LNCaP clone FGC (cell line): ENCODE results near the gene PDE8A.

ENCODE experiments used
- DNase-seq: peaks from one replicate; pipeline ENCODE4 v3.0.0-alpha.2; 2011; ENCODE audit warnings: low read depth
- H3K4me3 ChIP-seq: 2 replicates; pipeline ENCODE4 v1.5.1; 2011; ENCODE audit warnings: mild to moderate bottlenecking, low read depth, low read length, control low read depth
- TF ChIP-seq, protein P1 (sequence below): IDR thresholded peaks from 2 replicates; pipeline ENCODE4 v1.5.1; 2012; ENCODE audit warnings: mild to moderate bottlenecking; ENCODE audit not compliant: control insufficient read depth, insufficient read depth; ENCODE audit errors: extremely low read depth

The PDE8A gene

DNA sequence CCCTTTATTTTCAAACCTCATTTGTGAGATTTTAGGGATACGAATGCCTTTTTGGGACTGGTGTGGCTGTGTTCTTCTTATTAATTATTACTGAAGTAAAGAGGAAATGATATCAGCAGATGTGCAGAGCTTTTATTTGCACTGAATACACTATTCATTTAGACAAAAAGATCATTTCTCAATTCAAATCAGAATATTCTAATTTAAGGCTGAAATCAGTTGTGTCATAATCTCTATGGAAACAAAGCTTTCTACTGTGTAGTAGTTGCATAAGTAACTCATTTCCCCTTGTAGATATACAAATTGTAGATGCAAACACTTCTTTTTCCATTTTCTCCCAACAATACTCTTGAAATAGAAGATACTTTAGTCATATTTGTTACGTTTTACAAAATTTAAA lies 56.0 kb downstream of the PDE8A start:
- TF ChIP-seq, protein P1, sequence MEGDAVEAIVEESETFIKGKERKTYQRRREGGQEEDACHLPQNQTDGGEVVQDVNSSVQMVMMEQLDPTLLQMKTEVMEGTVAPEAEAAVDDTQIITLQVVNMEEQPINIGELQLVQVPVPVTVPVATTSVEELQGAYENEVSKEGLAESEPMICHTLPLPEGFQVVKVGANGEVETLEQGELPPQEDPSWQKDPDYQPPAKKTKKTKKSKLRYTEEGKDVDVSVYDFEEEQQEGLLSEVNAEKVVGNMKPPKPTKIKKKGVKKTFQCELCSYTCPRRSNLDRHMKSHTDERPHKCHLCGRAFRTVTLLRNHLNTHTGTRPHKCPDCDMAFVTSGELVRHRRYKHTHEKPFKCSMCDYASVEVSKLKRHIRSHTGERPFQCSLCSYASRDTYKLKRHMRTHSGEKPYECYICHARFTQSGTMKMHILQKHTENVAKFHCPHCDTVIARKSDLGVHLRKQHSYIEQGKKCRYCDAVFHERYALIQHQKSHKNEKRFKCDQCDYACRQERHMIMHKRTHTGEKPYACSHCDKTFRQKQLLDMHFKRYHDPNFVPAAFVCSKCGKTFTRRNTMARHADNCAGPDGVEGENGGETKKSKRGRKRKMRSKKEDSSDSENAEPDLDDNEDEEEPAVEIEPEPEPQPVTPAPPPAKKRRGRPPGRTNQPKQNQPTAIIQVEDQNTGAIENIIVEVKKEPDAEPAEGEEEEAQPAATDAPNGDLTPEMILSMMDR: no peak
- DNase-seq: no peak
- H3K4me3 ChIP-seq: no peak overlapping the region

DNA sequence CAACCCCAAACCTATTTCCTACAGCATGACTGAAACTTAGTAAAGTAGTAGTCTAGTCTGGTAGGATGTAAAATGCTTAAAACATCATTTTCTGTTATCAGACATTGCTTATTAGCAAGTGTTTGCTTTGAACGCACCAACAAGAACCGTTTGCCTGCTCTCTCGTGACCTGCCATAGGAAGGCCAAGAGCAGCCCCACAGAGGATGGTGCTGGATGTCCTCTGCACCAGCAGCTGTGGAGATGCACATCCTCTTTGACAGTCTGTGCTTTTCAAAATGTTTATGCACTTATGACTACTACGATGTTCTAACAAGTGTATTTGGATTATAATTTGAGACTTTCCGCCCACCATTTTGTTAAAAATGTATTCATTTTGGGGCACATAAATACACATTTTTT lies 59.6 kb downstream of the PDE8A start:
- TF ChIP-seq, protein P1: no peak
- no peak for DNase-seq
- no peak overlapping the region for H3K4me3 ChIP-seq

DNA sequence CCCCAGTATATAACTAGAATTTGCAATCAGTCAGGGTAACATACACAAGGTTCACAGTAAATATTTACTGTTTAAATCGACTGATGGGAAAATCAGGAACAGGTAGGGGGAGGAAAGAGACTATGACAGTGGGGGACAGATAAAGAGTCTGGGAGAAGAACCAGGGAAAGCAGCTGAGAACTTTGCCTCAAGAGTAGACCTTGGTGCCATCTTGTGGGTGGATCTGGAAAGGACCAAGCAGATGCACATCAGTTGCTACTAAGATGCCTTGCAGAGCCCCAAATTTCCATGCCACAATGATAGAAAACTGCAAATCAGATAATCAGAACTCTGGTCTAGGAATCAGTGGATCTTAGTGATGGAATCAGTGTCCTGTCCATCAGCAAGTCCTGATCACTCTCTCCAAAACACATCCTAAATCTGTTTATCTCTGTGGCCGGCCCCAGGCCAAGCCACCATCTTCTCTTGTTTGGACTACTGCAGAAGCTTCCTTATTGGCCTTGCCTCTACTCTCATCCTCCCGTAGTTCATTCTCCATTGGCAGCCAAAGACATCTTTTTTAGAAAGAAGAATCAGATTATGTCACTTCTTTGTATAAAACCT lies 62.7 kb downstream of the PDE8A start:
- DNase-seq: no peak
- TF ChIP-seq, protein P1: peak; percentile 65
- H3K4me3 ChIP-seq: no peak overlapping the region

DNA sequence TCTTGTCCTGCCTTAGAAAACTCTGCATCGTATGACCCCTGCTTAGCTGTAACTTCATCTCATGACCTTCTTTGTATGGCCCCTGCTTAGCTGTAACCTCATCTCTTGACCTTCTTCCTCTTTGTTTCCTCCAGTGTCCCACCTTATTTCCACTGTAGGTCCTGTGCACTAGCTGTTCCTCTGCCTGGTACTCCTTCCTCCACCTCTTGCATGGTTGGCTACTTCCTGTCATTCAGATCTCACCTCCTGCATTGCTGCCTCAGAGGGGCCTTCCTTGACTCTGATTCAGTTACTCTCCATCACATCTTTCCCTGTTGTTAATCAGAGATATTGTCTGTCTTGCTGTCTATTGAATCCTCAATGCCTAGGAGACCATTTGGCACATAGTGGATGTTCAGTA lies 63.2 kb downstream of the PDE8A start:
- TF ChIP-seq, protein P1: no peak
- DNase-seq: no peak

DNA sequence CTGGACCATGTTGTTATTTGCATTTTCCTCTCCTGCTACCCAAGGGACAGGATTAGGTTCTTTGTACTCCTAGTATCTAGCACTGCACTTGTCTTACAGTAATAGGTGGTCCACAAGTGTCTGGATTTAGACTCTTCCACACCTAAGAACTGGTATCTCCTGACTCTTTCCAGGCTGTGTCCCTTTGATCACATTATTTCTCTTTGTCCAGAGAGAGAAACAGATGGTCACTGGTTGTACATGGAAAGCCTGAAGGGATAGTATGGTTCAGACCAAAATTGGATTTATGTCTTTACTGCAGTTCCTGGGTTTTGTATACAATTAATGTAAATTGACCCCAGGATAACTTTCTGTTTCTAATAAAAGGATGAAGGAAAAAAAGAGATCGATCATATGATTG lies 64.0 kb downstream of the PDE8A start:
- TF ChIP-seq, protein P1: no peak
- no peak for DNase-seq
- H3K4me3 ChIP-seq: no peak overlapping the region

More for the DNA sequence above, 63.2 kb downstream of the PDE8A start:
- H3K4me3 ChIP-seq: no peak overlapping the region

DNA sequence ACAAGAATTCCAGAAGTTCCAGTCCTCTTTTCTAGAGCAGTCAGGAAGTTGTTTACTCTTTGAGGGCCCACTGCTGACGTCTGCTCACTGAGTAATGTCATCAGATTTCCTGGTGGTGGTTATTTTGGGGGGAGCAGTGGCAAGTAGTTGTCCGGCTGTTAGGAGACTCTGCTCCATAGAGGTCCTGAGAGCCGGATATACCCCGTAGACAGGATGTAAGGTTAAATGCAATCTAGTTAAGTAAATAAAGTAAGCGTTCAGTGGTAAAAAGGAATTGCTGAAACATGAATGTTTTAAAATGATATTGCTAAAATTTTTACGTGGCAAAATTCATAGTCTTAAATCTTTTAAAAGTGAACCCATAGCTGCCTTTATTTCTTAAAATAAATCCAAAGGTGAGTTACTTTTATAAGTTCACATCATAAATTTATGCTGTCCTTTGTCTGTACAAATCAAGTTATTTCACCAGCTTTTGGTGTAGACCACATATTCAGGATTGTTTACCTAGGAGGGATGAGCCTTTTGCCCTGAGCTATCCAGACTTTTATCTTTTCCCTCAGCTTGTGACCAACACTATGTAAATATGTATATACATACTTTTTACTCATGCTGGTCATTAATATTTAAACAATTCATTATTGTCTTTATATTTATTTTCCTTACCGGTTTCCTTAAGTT lies 65.8 kb downstream of the PDE8A start:
- H3K4me3 ChIP-seq: peak overlapping the region; percentile 10; the same call in 1 of the 2 replicates
- DNase-seq: no peak
- TF ChIP-seq, protein P1: no peak
